Left lobe of liver (tissue), 2 donors: ENCODE data around the gene GPR4. TPM values are rescaled to one million over a fixed set of nuclear protein-coding genes. Genes with fewer than 3 reads are reported as not detected.

Source experiments
- ATAC-seq: fragments of 200-7000 bp; cut with Tn5 transposase; one replicate; pipeline ENCODE4 v1.9.1; 2020; ENCODE audit warnings: mild to moderate bottlenecking, moderate library complexity
- DNase-seq: peaks from one replicate; pipeline ENCODE4 v3.0.0-alpha.2; 2020; ENCODE audit warnings: low spot score
- total RNA-seq: library from RNA; stranded (reverse); gene quantifications from one replicate; pipeline ENCODE4 v1.2.1, GENCODE V29; 2021
- donor health status: DM: no; HTN: no; CAD: no; lungs with moderate emphysema.
- donor health status: DM: no; HTN: yes; CAD: no.

The GPR4 gene
- total RNA-seq, 1 donor from 2014 or later: 1.2 TPM

GRCh38 chr19:45558399-45558878 lies 43.6 kb downstream of the GPR4 start:
- ATAC-seq: peak; percentile 77
- no peak for DNase-seq

DNA sequence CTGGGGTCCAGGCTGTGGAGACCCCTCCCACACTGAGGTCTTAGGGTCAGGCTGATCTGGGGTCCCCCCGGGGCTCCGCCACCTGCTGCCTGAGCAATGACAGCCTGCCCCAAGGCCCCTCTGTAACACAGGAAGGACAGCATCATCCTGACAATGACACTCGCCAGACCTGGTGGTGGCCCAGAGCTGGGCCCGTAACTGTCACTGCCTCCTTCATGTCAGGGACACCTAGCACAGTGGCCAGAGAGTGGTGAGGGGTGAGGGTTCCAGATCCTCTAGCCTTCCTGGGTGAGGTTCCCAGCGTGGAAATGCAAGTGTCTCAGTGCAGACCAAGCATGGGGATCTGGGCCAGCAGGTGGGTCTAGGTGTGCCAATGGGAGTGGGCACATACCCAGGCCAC lies 45.2 kb downstream of the GPR4 start:
- DNase-seq (no peak), ATAC-seq (no peak)

DNA sequence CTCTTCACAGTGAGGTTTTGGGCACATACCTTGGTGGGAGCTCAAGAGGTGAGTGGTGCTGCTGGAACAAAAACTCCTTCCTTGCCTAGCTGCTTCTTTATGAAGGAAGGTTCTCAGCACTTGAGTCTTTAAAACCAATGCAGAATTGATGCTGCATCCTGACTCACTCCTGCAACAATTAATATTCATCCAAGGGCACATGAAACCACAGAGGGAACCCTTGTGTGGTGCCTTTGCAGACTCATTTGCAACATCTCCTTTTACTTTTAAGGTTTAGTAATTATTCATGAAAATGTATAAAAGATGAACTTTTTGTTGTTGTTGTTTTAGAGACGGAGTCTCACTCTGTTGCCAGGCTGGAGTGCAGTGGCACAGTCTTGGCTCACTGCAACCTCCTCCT lies 47.5 kb downstream of the GPR4 start:
- no peak for DNase-seq
- no peak for ATAC-seq

DNA sequence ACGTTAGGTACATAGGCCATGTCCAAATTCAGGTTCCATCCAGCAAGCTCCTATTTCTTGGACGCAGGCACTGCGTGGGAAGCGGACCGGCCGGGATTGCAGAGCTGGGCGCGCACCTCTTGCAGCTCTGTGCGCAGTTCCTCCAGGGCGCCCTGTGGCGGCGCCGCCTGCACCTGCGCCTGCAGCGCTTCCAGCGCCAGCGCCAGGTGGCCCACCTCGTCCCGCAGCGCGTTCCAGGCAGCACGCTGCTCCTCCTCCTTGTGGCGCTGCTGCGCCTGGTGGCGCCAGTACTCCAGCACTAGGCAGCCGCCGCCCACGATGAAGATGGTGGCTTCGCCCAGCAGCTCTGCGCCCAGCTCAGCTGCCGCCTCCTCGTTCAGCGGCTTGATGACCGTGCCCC lies 48.5 kb downstream of the GPR4 start:
- ATAC-seq (no peak), DNase-seq (no peak)

- DNase-seq (no peak), ATAC-seq (no peak)
Observed at GRCh38 chr19:45547965-45548609, 53.9 kb downstream of the GPR4 start.

DNA sequence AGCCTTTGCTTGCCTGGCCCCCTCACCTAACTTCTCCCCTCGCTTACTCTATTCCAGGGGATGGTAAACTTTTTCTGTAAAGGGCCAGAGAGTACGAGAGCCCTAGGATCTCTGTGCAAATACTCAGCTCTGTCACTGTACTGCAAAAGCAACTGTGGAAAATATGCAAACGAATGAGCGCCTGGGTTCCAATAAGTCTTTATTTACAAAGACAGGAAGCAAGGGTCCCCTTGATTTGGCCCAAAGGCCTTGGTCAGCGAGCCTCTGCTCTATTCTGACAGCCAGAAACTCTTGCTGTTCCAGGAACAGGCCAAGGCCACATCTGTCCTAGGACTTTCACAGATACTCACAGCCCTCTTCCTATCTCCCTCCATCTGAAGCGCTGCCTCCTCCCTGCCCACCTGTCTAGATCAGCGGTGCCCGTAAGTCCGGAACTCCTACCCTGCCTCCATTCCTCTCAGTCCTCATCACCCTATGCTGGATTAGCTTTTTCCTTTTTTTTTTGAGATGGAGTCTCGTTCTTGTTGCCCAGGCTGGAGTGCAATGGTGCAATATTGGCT lies 54.7 kb downstream of the GPR4 start:
- ATAC-seq (no peak), DNase-seq (no peak)

DNA sequence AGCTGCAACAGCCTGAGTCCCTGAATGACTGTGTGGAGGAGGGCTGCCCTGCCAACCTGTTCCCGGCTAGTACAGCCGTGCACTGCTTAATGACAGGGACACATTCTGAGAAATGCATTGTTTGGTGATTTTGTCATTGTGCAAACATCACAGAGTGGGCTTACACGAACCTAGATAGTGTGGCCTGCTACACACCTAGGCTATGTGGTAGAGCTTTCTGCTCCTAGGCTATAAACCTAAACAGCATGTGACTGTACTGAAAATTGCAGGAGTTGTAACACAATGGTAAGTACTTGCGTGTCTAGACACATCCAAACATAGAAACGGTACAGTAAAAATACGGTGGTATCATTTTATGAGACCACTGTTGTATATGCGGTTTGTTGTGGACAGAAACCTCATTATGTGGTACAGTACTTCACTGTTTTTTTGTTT lies 59.8 kb downstream of the GPR4 start:
- DNase-seq (no peak), ATAC-seq (no peak)

Other genes with a start within 250 kb of the GPR4 start
- gene ERCC2, start 231.6 kb downstream of the GPR4 start, total RNA-seq: 15.3 TPM
- 8.0 TPM for gene PPP1R13L, start 197.1 kb downstream of the GPR4 start, total RNA-seq
- 2.2 TPM for gene POLR1G, start 195.6 kb downstream of the GPR4 start, total RNA-seq
- gene ERCC1, start 178.3 kb downstream of the GPR4 start, total RNA-seq: 25.8 TPM
- gene FOSB, start 134.2 kb downstream of the GPR4 start, total RNA-seq: 0.35 TPM
- gene RTN2, start 105.2 kb downstream of the GPR4 start, total RNA-seq: 3.0 TPM
- gene PPM1N, start 103.8 kb downstream of the GPR4 start, total RNA-seq: 0.86 TPM
- gene VASP, start 94.7 kb downstream of the GPR4 start, total RNA-seq: 21.7 TPM
- gene OPA3, start 17.4 kb downstream of the GPR4 start, total RNA-seq: 8.3 TPM
- gene EML2, start 37.2 kb upstream of the GPR4 start, total RNA-seq: 17.9 TPM
- gene GIPR, start 66.0 kb upstream of the GPR4 start, total RNA-seq: 0.18 TPM
- gene SNRPD2, start 89.7 kb upstream of the GPR4 start, total RNA-seq: 91.2 TPM
- gene QPCTL, start 90.5 kb upstream of the GPR4 start, total RNA-seq: 7.8 TPM
- 8.2 TPM for gene FBXO46, start 128.7 kb upstream of the GPR4 start, total RNA-seq
- gene MEIOSIN, start 131.2 kb upstream of the GPR4 start, total RNA-seq: not detected
- gene SIX5, start 167.0 kb upstream of the GPR4 start, total RNA-seq: 12.1 TPM
- 7.8 TPM for gene DMPK, start 180.3 kb upstream of the GPR4 start, total RNA-seq
- 13.9 TPM for gene DMWD, start 190.6 kb upstream of the GPR4 start, total RNA-seq
- gene RSPH6A, start 213.1 kb upstream of the GPR4 start, total RNA-seq: not detected